Colon (tissue), 2 donors: ENCODE results near the gene FASTKD3.
"Not testable (repeated sequence)": the region's sequence is repeated elsewhere in the genome, so short reads cannot be mapped to it uniquely, and the experiment has no call there.

Experiments
- FAIRE-seq: peaks from 2 replicates; lab custom pipeline; 2012; peaks lifted over from hg19 to GRCh38; lab: Jason Lieb, UNC
- donor health status: control.
- donor health status: control.

The FASTKD3 gene, protein sequence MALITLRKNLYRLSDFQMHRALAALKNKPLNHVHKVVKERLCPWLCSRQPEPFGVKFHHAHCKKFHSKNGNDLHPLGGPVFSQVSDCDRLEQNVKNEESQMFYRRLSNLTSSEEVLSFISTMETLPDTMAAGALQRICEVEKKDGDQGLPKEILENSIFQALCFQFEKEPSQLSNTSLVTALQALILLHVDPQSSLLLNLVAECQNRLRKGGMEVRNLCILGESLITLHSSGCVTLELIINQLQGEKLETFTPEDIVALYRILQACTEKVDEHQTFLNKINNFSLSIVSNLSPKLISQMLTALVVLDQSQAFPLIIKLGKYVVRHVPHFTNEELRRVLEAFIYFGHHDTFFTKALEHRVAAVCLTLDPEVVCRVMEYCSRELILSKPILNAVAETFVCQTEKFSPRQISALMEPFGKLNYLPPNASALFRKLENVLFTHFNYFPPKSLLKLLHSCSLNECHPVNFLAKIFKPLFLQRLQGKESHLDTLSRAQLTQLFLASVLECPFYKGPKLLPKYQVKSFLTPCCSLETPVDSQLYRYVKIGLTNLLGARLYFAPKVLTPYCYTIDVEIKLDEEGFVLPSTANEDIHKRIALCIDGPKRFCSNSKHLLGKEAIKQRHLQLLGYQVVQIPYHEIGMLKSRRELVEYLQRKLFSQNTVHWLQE

DNA sequence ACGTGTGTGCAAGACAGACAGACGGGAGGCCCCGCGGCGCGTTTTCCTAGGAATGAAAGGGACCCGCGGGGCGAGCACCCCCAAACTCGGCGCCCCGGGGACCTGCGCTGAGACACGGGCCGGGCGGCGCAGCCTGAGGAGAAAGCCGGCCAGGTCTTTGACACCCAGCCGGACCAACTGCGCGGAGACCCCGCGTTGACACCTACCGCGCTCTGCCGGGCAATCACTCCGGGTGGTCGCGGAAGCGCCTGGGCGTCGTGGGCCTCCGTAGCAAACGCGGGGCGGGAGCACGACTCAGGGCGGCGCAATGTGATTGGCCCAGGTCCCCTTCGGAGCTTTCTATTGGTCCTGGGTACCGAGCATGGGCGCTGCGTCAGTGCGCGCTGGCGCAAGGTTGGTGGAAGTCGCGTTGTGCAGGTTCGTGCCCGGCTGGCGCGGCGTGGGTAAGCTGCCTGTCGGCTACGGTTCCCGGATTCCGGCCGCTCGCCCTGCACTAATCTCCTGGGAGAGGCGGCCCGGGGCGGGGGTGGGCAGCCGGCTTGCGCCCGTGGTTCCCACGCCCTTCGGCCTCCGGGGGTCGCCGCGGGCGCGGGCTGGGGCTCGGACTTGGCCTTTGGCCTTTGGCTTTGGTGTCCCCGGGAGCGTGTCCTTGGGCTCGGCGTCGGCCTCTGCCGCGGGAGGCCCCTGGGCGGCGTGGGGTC is at the start of gene FASTKD3, which contains the start of gene MTRR:
FASTKD3 (minus strand) TSS at position 259 of the 701 bp plus-strand sequence. CDS start 948 bp downstream, outside the sequence.
MTRR (plus strand) TSS at position 376 of the 701 bp plus-strand sequence. CDS start 1,647 bp downstream, outside the sequence.
- no peak for FAIRE-seq

GRCh38 chr5:7917130-7918123 is 48.6 kb upstream of the FASTKD3 start:
- FAIRE-seq, result no peak

GRCh38 chr5:7916171-7916804 is 47.5 kb upstream of the FASTKD3 start:
- FAIRE-seq, result no peak

DNA sequence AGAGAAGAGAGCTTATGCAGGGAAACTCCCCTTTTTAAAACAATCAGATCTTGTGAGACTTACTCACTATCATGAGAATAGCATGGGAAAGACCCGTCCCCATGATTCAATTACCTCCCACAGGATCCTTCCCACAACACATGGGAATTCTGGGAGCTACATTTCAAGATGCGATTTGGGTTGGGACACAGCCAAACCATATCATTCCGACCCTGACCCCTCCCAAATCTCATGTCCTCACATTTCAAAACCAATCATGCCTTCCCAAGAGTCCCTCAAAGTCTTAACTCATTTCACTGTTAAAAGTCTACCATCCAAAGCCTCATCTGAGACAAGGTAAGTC is 42.6 kb upstream of the FASTKD3 start:
- FAIRE-seq, result not testable (repeated sequence)

GRCh38 chr5:7910738-7911428 is 42.1 kb upstream of the FASTKD3 start:
- no peak for FAIRE-seq

- FAIRE-seq, result no peak
Measured at GRCh38 chr5:7908317-7908716, 39.5 kb upstream of the FASTKD3 start.

DNA sequence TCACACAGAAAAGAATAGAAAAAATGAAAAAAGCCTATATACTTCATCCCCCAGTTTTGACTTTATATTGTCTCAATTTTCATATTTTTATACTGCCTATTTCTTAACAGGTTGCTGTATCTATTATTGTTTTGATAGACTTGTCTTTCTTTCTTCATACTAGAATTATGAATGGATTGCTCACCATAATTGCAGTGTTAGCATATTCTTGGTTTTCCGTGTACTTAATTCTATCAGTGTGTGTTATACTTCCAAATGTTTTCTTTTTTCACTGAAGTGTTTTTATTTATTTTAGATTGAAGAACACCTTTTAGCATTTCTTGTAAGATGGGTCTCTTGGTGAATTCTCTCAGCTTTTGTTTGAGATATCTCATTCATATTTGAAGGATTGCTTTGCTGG is 38.8 kb upstream of the FASTKD3 start:
- no peak for FAIRE-seq

- no peak for FAIRE-seq
Measured at GRCh38 chr5:7904170-7904569, 35.3 kb upstream of the FASTKD3 start.

DNA sequence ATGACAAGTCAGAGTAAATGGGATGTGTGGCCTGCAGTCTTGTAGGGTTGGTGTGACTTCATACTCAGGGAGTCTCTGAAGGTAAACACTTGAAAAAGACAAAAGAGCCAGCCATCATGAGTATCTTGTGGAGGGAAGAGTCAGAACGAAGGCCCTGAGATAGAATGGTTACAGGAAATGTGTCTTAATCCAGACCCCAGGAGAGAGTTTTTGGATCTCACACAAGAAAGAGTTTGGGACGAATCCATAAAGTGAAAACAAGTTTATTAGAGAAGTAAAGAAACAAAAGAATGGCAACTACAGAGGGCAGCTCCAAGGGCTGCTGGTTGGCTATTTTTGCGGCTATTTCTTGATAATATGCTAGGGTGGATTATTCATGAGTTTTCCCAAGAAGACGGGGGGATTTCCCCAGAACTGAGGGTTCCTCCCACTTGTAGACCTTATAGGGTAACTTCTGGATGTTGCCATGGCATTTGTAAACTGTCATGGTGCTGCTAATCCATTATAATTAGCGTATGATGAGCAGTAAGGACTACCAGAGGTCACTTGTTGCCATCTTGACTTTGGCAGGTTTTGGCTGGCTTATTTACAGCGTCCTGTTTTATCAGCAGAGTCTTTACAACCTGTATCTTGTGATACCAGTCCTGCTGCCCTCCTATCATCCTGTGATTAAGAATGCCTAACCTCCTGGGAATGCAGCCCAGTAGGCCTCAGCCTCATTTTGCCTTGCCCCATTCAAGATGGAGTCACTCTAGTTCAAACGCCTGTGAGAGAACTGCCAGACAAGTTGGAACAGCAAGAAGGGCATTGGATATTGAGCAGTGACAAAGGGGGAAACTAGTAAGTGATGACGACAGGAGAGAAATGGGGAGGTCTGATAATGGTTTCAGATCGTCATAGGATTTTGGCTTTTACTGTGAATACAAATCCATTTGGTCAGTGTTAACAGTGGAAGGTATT is 34.1 kb upstream of the FASTKD3 start:
- no peak for FAIRE-seq

DNA sequence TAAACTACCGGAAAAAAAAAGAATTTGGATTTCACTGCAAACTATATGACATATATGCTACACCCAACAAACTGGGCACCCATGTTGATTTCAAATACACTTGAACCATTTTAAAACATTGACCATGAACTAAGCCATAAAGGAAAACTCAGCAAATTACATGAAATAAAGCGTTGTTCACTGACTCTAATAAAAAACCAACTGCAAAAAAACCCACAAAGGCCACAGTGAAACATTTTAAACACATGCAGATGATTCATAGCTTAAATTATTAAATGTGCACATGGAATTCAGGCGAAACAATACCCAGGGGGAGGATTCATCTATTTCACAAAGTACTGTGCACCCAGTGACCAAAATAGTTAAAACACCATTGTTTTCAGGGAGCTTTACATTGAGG is 33.4 kb upstream of the FASTKD3 start:
- FAIRE-seq, result no peak

DNA sequence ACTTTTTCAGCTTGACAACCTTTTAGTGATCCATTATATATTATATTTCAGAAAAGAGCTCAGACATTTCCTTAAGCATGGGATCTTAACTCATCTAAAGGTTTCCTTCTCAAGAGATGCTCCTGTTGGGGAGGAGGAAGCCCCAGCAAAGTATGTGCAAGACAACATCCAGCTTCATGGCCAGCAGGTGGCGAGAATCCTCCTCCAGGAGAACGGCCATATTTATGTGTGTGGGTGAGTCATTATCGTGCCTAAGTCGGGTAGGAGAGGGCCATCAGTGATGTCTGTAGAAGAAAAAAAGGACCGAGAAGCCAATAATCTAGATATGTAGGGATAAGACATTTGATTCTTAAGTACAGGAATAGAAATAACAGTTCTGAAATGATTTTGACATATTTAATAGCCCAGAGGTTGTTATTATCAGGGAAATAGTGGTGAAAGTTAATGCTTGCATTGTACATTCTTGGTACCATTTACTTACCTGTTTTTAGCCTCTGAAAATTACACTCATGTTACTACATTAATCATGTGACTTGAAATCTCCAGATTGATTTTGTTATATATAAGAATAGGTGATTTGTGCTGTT is 28.3 kb upstream of the FASTKD3 start:
- FAIRE-seq, result no peak

DNA sequence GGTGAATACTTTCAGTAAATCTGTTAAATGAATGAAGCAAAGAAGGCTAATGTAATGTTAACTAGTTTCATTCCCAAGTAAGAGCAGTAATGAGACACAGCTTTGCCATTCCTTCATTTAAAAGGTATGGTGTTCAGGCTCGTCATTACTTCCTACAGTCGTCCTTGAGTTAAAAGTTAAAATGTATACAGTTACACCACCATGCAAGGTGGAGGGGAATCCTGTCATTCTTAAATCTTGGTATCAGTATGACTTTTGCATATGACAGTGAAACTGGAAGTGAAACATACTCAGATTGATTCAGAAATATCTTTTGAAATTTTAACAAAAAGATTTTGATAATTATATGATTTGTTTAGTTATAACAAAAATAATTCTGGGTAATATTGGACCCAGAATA is 26.0 kb upstream of the FASTKD3 start:
- FAIRE-seq, result no peak

DNA sequence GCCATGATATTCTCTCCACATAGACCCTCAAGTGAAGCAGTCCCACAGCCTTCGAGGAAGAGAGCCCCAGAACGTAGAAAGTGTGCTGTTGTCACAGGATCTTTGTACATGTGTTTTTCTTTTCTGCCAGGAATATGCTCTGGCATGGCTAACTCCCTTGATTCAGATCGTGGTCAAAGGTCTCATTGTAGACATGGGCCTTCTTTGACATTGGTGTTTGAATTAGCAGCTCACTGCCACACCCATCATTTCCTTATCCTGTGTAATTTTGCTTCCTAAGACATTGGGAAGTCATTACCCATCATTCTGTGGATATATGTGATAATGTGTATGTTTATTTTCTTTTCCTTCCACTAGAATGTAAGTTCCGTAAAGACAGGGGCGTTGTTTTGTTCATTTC is 25.6 kb upstream of the FASTKD3 start:
- no peak for FAIRE-seq

DNA sequence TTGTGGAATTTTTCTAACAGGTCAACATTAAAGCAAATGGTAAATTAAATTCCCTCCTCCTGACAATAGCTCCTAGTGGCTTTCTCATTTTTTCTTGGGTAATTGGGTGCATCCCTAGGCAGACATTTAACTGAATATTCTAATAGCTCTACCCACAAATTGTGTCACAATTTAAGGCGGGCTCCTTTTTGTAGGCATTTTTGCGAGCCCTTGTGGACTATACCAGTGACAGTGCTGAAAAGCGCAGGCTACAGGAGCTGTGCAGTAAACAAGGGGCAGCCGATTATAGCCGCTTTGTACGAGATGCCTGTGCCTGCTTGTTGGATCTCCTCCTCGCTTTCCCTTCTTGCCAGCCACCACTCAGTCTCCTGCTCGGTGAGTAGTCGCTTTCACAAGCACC is 20.1 kb upstream of the FASTKD3 start:
- no peak for FAIRE-seq

GRCh38 chr5:7886849-7887475 is 18.1 kb upstream of the FASTKD3 start:
- FAIRE-seq, result no peak

DNA sequence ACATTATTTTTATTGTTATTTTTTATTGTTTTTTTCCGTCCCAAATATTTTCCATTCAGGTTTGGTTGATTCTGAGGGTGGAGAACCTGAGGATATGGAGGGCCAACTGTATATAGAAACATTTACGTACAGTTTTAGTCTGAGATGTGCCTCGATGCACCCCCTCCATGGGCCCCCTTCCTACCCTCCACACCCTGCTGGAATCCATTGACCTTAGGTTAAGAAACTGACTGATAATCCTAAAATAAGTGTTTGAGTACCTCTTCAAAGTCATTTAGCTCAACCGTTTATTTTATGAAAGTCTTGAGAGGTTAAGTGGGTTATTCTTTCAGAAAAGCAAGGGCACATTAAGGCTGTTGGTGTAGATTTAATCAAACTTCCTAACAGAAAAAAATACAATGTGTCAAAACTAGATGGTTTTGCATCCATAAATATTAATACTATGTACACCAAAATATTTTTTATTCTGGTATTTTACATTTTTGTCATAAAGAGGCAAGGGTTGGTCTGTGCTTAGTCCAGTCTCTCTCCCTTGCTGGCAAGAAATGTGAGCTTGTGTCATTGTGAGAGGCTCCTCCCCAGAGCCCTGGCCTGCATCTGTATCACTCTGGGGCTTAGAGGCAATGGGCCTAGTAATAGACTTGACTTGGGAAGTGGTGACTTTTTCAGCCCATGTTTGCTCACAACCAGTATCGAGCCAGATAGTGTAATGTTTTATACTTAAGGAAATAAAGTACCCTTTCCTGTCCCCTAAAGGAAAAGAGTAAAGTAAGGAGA is 15.8 kb upstream of the FASTKD3 start:
- FAIRE-seq, result no peak

GRCh38 chr5:7882926-7883325 is 14.1 kb upstream of the FASTKD3 start:
- no peak for FAIRE-seq

GRCh38 chr5:7881816-7882215 is 13.0 kb upstream of the FASTKD3 start:
- FAIRE-seq, result no peak
